Globus pallidus (tissue), 1 donor: ENCODE measurements around the gene TMEM229B.
"Not testable (repeated sequence)": the region's sequence is repeated elsewhere in the genome, so short reads cannot be mapped to it uniquely, and the experiment has no call there.

Source experiments
- DNase-seq: peaks from one replicate; pipeline ENCODE4 v3.0.0-alpha.2; 2015; ENCODE audit warnings: low spot score

Gene TMEM229B

GRCh38 chr14:67453575-67454300, 34.8 kb downstream of the TMEM229B start:
- no peak for DNase-seq

GRCh38 chr14:67451667-67452066, 36.9 kb downstream of the TMEM229B start:
- not testable (repeated sequence) for DNase-seq

DNA sequence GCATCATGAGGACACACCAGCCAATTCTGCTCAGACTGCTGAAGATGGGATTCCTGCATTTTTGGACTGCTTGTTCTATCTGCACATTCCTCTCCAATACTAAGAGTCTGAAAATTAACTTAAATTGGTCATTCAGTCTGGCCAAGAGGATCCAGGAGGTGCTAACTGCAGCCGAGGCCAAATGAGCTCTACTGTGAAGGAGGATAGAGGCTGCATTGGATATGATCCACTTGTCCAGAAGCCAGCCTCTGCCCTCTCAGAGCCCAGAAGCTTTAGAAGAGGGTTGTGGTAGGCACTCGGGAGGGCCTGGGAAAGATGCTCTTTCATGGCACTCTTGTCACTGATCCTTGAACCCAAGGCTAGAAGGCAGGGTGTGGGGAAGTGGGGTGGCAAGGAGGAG, 39.4 kb downstream of the TMEM229B start:
- no peak for DNase-seq

DNA sequence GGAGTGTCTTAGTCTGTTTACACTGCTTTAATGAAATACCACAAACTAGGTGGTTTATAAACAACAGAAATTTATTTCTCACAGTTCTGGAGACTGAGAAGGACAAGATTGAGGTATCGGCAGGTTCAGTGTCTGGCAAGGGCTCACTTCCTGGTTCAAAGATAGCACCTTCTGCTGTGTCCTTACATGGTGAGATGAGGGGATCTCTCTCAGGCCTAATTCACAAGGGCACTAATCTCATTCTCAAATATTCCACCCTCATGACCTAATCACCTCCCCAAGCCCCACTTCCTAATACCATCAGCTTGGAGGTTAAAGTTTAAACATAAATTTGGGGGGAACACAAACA, 41.5 kb downstream of the TMEM229B start:
- DNase-seq: no peak

DNA sequence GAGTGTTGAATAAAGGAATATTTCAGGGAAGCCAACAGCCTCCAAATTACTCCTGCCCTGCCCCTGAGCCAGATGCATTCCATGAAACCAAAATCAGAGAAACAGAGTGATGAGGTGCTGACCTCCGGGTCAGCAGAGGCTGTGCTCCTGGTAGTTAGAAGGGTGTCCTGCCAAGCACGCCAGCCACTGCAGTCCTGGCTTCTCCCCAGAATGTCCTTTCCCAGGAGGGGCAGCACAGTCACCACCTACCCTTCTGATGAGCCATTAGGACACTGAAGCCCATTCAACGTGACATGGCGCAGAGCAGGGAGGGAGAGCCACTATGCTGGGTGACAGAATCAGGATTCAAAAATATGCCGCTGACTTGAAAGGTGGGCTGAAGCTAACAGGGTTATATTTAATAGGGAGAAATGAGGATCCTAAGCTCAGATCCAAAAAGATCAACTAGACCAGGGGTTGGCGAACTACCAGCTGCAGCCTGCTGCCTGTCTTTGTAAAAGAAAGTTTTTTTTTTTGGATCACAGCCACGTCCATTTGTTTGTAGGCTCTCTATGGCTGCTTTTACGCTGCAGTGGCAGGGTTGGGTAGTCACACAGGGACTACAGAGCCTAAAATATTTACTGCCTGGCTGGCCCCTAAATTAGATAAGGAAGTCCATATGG, 42.0 kb downstream of the TMEM229B start:
- peak; percentile 43 for DNase-seq

- DNase-seq: no peak
Observed at GRCh38 chr14:67444395-67444794, 44.1 kb downstream of the TMEM229B start.

DNA sequence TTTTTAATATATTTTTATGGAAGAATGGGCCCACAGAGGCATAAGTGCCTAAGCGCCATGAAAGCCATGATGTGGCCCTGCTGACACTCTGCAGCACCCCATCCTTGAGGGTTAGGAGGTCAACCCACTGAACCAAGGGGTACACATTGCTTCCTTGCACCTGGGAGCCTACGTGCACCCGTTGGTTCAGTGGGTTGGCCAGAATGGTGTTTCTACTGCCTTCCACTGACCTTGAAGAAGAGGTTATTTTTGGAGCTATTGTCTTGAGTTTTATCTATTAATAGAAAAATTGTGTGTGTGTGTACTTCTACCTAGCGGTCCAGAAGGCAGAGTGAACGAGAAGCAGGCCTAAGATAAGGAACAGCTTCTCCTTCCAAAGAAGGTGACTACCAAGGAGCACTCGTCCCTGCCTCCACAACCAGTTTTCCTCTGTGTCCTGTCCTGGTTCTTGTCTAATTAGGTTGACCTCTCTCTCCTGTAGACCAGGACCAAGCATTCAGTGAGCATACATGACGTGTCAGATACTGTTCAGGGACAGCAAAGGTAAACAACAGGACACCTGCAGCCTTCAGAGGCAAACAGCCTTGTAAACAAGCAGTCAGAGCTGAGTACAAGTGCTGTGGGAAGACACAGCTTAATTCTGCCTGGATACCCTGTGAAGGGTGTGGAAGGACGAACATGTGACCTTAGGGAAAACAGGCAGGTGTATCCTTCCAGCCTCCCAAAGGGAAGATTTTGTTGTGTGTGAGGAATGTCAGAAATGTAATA, 46.2 kb downstream of the TMEM229B start:
- DNase-seq: no peak

DNA sequence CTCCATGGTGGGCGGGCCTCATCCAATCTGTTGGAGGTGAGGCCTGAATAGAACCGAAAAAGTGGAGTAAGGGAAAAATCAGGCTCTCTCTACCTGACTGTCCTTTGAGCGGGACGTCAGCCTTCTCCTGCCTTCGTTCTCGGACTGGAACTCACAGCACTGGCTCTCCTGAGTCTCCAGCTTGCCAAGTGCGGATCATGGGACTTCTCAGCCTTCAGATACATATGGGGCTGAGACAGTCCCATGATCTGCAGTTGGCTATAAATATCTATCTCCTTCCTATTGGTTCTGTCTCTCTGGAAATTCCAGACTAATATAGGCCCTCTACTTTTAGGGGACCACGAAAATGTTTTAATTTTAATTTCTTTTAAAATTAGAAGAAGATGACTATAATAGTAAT, 46.8 kb downstream of the TMEM229B start:
- no peak for DNase-seq

GRCh38 chr14:67441256-67441655, 47.3 kb downstream of the TMEM229B start:
- DNase-seq: no peak

DNA sequence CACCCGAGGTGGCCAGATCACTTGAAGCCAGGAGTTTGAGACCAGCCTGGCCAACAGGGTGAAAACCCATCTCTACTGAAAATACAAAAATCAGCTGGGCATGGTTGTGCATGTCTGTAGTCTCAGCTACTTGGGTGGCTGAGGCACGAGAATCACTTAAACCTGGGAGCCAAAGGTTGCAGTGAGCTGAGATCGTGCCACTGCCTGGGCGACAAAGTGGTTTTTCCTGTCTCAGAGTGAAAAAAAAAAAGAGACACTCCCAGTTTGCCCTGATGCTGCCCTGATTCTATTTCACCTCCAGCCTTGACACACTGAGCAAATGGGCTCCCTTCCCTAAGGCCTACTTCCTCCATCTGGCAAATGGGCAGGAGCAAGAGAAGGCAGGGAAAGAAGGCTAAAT, 48.0 kb downstream of the TMEM229B start:
- no peak for DNase-seq

- DNase-seq: no peak
Observed at GRCh38 chr14:67438969-67439368, 49.6 kb downstream of the TMEM229B start.

GRCh38 chr14:67436006-67436866, 52.3 kb downstream of the TMEM229B start:
- DNase-seq: peak; percentile 54

DNA sequence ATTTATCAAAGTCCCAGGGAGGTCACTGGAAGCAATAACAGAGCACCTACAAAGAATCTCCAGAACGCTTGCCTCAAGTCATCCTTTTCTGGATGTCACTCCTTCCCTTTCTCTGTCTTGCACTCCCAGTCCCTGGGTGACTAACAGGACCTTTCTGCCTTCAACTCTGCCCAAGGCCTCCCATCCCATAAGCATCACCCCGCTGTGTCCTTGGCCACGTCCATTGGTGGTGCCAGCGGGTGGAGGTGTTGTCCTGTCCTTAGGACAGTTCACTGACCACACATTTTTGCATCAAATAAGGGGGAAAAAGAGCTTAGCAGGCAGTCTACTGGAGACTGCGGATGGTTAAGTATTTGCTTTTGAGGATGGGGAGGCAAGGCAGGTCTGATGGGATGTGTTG, 52.9 kb downstream of the TMEM229B start:
- no peak for DNase-seq

GRCh38 chr14:67432050-67432564, 56.4 kb downstream of the TMEM229B start:
- DNase-seq: no peak

- no peak for DNase-seq
Observed at GRCh38 chr14:67429510-67430205, 58.9 kb downstream of the TMEM229B start.

DNA sequence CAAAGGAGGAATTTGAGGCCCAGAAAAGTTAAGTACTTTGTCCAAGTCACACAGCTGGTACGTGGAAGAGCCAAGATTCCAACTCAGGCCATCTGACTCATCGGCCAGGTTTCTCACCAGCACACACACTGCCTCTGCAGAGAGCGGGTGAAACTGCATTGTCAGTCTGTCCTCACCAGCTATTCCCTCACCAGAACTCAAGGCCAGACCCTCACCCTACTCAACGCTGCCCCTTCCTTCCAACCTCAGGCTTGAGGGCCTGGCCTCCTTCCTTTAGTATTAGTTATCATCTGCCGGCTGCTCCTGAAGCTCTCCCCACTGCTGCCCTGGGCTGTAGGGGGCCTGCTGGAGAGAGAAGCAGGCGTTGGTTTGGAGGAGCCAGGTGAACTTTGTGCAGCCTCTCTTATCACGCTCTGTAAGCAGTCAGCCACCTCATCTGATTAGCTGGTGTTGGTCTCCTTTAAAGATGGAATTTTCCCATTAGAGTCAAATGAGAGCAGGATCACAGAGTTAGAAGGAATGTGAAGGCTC, 60.0 kb downstream of the TMEM229B start:
- no peak for DNase-seq

DNA sequence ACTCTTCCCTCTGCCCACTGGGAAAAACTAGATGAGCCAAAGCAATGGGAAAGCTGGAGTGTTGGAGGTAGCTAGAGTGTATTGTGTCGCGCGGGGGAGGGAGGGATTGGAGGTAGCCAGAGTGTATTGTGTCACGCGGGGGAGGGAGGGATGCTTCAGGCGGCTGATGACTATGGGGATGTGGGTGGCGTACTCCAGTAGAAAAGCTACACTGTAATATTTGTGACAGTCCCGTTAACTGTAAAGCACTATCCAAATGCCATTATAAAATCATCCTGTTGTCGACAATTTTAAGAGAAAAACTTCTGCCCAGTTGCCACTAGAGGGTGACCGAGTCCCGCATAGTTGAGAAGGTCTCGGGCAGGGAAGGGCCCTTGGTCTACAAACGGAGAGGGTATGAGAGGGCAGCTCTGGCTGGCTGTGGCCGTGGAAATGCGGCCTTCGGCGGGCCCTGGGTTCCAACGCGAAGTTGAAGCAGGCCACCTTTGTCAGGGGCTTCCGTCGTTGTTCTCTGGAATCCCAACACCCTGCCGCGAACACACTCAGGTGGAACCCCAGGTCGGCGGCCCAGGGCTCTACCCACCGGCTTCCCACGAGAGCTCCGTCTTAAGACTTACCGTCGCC, 61.4 kb downstream of the TMEM229B start:
- peak; percentile 83 for DNase-seq

GRCh38 chr14:67426161-67426560, 62.4 kb downstream of the TMEM229B start:
- no peak for DNase-seq

DNA sequence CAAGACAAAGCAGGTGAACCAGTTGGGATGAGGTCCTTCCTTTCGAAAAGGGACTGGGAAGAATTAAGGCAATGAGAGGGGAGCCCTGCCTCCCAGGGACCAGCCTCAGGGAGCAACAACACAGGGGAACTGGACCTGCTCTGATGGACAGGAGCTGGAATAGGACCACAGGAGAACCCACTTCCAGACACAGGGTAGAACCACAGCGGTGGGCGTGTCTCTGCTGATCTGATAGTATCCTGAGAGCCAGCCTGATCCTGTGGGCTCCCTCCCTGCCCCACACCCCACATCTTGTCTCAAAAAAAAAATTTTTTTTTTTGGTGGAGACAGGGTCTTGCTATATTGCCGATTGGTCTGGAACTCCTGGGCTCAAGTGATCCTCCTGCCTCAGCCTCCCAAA, 62.9 kb downstream of the TMEM229B start:
- DNase-seq: no peak

GRCh38 chr14:67424539-67424938, 64.0 kb downstream of the TMEM229B start:
- no peak for DNase-seq

GRCh38 chr14:67423424-67423823, 65.1 kb downstream of the TMEM229B start:
- DNase-seq: no peak
